ENCODE measurements around the gene PIGX. TPM values are rescaled to one million over a fixed set of nuclear protein-coding genes. Genes with fewer than 3 reads are reported as not detected.
A peak's percentile ranks its signal among the peaks of the same experiment; 100 is the strongest.

PIGX gene
- total RNA-seq, 3 donors from 2014 or later (not counting 1 experiment from before 2014, with no cell fraction given) = 23.9 to 31.8 (median 24.2) TPM

DNA sequence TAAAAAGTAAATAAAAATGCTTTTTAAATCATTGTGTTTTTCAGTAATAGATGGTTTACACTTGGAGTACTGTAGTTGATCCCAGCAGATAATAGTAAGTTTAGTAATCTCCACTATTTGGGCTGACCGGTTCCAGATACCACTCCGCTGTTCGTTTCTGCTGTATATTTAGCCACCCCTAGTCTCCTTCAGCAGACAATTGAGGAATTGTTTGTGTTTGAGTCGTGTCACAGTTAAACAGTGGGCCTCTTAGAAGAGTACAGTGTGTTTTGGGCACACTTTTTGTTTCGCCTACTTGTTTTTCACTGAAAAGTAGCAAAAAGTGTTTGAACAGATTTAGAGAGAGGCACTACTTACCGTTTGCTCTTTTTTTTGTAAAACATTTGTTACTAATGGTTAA lies 60.7 kb downstream of the PIGX start:
- peaks cover 57 to 59% of the 10 kb centered on the region in 2 donors for H3K4me1 Mint-ChIP-seq
- intact Hi-C loops (cut with micrococcal nuclease) = no loop called here
- no peaks in the 10 kb centered on the region for H3K27me3 ChIP-seq (ENCODE audit: control insufficient read depth, insufficient read depth, low read length)
- no peaks in the 10 kb centered on the region for H3K9me3 ChIP-seq (ENCODE audit: control insufficient read depth, insufficient read depth, low read length)
- DNase-seq (no peak), ATAC-seq (no peak)
- TF ChIP-seq, protein P1, sequence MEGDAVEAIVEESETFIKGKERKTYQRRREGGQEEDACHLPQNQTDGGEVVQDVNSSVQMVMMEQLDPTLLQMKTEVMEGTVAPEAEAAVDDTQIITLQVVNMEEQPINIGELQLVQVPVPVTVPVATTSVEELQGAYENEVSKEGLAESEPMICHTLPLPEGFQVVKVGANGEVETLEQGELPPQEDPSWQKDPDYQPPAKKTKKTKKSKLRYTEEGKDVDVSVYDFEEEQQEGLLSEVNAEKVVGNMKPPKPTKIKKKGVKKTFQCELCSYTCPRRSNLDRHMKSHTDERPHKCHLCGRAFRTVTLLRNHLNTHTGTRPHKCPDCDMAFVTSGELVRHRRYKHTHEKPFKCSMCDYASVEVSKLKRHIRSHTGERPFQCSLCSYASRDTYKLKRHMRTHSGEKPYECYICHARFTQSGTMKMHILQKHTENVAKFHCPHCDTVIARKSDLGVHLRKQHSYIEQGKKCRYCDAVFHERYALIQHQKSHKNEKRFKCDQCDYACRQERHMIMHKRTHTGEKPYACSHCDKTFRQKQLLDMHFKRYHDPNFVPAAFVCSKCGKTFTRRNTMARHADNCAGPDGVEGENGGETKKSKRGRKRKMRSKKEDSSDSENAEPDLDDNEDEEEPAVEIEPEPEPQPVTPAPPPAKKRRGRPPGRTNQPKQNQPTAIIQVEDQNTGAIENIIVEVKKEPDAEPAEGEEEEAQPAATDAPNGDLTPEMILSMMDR (IDR thresholded peaks at IDR 0.05) = no peak
- peaks cover 2% of the 10 kb centered on the region for H3K36me3 ChIP-seq (ENCODE audit: control insufficient read depth, insufficient read depth, low read length)
- H3K27me3 Mint-ChIP-seq (ENCODE audit: low read depth in 2 of 2) = no peaks in the 10 kb centered on the region
- no peak overlapping the region for H3K4me3 Mint-ChIP-seq
- no peaks in the 10 kb centered on the region for H3K9me3 Mint-ChIP-seq
- 92% methylated on average over 5 of the region's 6 CpGs for WGBS (ENCODE audit: insufficient coverage)
- H3K36me3 Mint-ChIP-seq = no peaks in the 10 kb centered on the region
- no peak overlapping the region for H3K4me3 ChIP-seq (ENCODE audit: low read length)
- peaks cover 10% of the 10 kb centered on the region for H3K4me1 ChIP-seq (ENCODE audit: control insufficient read depth, insufficient read depth, low read length)
- H3K27ac Mint-ChIP-seq = peak overlapping the region; percentile 66
- no peak overlapping the region for H3K27ac ChIP-seq (ENCODE audit: low read length)

DNA sequence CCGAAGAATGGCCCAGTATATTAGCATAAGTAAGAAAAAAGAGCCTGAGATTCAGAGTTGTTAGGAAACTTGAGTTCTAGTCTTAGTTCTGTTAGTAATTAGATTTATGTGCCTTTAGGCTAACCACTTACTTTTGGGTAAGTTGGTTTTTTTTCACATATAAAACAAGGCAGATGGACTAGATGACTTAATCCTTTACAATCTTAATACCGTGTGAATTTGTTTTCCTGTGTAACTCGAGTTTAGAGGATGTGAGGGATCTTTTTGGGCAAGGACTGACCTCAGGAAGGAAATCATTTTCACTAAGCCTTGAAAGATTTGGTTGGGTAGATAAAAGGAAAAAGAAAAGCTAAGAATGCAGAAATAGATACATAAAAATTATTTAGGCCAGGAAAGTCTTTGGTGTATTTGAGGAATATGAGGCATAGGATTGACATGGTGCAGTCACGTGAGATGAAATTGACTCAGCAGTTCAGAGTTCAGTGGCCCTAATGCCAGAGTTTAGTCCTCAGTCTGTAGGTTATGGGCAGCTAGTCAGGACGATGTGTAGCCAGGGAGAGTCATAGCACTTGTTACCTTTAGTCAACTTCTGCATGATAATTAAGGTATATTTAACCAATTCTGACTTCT lies 62.1 kb downstream of the PIGX start:
- H3K27ac Mint-ChIP-seq = peak overlapping the region; percentile 66
- Histone ChIP-seq H3K4me1 (ENCODE audit: control insufficient read depth, insufficient read depth, low read length) (peaks cover 10% of the 10 kb centered on the region), H3K27ac (ENCODE audit: low read length) (no peak overlapping the region), H3K27me3 (ENCODE audit: control insufficient read depth, insufficient read depth, low read length) (no peaks in the 10 kb centered on the region), H3K4me3 (ENCODE audit: low read length) (no peak overlapping the region), H3K9me3 (ENCODE audit: control insufficient read depth, insufficient read depth, low read length) (no peaks in the 10 kb centered on the region), H3K36me3 (ENCODE audit: control insufficient read depth, insufficient read depth, low read length) (no peaks in the 10 kb centered on the region)
- peak overlapping the region; percentile 4 for H3K4me3 Mint-ChIP-seq
- H3K4me1 Mint-ChIP-seq = peaks cover 71 to 73% of the 10 kb centered on the region in 2 donors
- H3K9me3 Mint-ChIP-seq = no peaks in the 10 kb centered on the region
- TF ChIP-seq, protein P1 (IDR thresholded peaks at IDR 0.05) = no peak
- 29% methylated on average over 4 of the region's 5 CpGs for WGBS (ENCODE audit: insufficient coverage)
- intact Hi-C loops (cut with micrococcal nuclease) = no loop called here
- H3K27me3 Mint-ChIP-seq (ENCODE audit: low read depth in 2 of 2) = no peaks in the 10 kb centered on the region
- ATAC-seq (peak in 1 of 3 donors; percentile 35), DNase-seq (no peak)
- no peaks in the 10 kb centered on the region for H3K36me3 Mint-ChIP-seq

DNA sequence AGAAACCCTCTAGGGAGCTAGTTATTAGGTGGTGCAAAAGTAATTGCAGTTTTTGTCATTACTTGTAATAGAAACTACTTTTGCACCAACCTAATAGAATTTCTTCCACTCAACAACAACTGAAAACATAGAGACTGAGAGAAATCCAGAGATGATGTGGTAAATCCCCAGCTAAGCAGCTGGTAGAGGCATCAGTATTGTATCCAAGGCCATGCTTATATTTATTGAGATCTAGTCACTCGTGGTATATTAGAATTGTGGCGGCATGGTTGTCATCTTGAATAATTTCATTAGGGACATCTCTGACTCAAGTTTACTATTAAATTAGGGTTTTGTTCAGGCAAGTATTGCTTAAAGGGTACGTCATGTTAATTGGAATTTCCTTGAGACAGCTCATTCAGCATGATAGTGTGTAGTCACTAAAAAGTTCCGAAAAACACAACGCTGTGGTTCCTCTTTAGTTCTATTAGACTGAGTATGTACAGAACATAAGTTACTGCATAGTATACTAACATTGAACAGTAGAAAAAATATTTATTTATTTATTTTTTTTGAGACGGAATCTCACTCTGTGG lies 62.8 kb downstream of the PIGX start:
- no peaks in the 10 kb centered on the region for H3K36me3 Mint-ChIP-seq
- H3K4me3 Mint-ChIP-seq = no peak overlapping the region

More for the DNA sequence above, 62.8 kb downstream of the PIGX start:
- 88% methylated on average over 6 of the region's 6 CpGs for WGBS (ENCODE audit: insufficient coverage)
- Mint-ChIP-seq H3K27ac (peak overlapping the region; percentile 66), H3K27me3 (ENCODE audit: low read depth in 2 of 2) (no peaks in the 10 kb centered on the region), H3K9me3 (no peaks in the 10 kb centered on the region), H3K4me1 (peaks cover 77 to 79% of the 10 kb centered on the region in 2 donors)
- Histone ChIP-seq H3K36me3 (ENCODE audit: control insufficient read depth, insufficient read depth, low read length) (no peaks in the 10 kb centered on the region), H3K9me3 (ENCODE audit: control insufficient read depth, insufficient read depth, low read length) (no peaks in the 10 kb centered on the region), H3K4me1 (ENCODE audit: control insufficient read depth, insufficient read depth, low read length) (peaks cover 10% of the 10 kb centered on the region), H3K27ac (ENCODE audit: low read length) (no peak overlapping the region), H3K4me3 (ENCODE audit: low read length) (no peak overlapping the region), H3K27me3 (ENCODE audit: control insufficient read depth, insufficient read depth, low read length) (no peaks in the 10 kb centered on the region)
- ATAC-seq (no peak), DNase-seq (no peak)
- intact Hi-C loops (cut with micrococcal nuclease) = no loop called here
- TF ChIP-seq, protein P1 (IDR thresholded peaks at IDR 0.05) = no peak

All from natural killer cell (primary cell).